Measurements from ENCODE around the gene UBE2E3.
"Not testable (repeated sequence)": the region's sequence is repeated elsewhere in the genome, so short reads cannot be mapped to it uniquely, and the experiment has no call there.

Gene UBE2E3

DNA sequence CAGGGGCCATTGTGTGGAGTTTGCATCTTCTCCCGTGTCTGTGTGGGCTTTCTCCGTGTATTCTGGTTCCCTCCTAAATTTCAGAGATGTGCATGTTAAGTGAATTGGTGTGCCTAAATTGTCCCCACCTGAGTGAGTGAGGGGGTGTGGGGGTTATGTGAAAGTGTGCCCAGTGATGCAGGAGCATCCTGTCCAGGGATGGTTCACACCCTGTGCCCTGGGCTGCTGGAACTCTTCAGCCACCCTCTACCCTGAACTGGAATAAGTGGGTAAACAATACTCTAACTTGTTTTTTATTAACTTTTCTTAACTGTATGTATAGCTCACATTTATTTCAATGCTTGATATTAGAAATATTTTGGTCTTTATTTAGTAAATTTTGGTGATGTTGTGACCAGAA lies 56.0 kb downstream of the UBE2E3 start:
- no peak for DNase-seq (ENCODE audit: low read depth)

DNA sequence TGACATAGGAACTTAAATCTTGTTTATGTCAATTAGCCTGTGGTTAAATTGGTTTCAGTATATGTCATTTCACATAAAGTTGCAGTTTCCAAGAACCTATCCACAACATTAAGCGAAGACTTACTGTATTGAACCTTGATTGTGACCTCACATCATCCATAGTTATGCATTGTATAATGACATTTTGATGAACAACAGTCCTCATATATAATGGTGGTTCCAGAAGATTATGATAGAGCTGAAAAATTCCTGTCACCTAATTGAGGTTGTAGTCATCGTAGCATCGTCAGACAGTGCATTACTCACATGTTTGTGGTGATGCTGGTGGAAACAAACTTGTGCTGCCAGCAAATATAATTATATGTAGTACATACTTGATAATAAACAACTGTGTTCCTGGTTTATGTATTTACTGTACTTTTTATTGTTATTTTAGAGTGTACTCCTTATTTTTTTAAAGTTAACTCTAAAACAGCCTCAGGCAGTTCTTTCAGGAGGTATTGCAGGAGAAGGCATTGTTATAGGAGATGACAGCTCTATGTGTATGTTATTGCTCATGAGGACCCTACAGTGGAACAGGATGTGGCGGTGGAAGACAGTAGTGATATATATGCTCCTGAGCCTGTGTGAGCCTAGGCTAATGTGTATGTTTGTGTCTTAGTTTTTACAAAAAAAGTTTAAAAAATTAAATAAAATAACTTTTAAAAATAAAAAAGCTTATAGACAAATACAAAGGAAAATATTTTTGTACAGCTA lies 56.6 kb downstream of the UBE2E3 start:
- DNase-seq (ENCODE audit: low read depth) = no peak

DNA sequence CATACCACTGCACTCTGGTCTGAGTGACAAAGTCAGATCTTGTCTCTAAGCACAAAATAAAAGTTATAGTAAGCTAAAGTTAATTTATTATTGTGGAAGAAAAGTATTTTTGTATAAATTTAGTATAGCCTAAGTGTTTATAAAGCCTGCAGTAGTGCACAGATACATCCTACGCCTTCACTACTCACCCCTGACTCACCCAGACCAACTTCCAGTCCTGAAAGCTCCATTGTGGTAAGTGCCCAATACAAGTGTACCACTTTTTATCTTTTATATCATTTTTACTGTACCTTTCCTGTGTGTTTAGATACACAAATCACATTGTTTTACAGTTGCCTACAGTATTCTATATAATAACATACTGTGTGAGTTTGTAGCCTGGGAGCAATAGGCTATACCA lies 57.5 kb downstream of the UBE2E3 start:
- no peak for DNase-seq (ENCODE audit: low read depth)

DNA sequence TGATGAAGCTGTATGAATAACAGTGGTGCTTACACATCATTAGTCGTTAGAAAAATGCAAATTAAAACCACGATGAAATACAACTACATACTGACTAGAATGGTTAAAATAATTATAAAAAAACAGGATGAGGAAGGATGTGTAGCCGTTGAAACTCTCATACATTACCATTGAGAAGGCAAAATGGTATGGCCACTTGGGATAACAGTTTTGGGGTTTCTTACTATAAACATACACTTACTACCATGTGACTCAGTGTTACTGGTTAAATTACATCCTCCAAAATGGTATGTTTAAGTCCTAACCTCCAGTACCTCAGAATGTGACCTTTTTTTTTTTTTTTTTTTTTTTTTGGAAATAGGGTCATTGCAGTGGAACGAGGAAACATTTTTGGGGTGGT lies 58.4 kb downstream of the UBE2E3 start:
- no peak for DNase-seq (ENCODE audit: low read depth)

DNA sequence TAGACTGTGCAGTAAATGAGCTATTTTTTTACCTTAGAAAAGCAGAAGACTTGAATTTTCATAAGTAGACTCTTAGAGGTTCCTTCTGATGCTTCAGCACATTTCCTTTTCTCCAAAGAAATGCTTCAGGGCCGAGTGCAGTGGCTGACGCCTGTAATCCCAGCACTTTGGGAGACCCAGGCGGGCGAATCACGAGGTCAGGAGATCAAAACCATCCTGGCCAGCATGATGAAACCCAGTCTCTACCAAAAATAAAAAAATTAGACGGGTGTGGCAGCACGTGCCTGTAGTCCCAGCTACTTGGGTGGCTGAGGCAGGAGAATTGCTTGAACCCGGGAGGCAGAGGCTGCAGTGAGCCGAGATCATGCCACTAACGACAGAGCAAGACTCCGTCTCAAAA lies 60.4 kb downstream of the UBE2E3 start:
- not testable (repeated sequence) for DNase-seq (ENCODE audit: low read depth)

DNA sequence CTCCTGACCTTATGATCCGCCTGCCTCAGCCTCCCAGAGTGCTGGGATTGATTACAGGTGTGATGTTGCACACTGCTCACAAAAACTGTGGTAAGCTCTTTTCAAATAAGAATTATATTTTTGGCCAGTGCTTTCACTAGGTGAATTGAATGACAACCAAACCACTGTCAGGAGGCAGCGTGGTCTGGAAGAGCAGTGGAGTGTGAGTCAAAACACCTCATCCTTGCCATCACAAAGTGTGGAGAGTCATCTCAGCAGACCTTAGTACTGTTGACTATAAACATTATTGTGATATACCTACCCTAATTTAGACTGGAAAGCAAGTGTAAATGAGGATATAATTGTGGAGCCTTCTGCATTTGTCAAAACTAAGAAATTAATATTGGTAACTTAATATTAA lies 61.3 kb downstream of the UBE2E3 start:
- no peak for DNase-seq (ENCODE audit: low read depth)

DNA sequence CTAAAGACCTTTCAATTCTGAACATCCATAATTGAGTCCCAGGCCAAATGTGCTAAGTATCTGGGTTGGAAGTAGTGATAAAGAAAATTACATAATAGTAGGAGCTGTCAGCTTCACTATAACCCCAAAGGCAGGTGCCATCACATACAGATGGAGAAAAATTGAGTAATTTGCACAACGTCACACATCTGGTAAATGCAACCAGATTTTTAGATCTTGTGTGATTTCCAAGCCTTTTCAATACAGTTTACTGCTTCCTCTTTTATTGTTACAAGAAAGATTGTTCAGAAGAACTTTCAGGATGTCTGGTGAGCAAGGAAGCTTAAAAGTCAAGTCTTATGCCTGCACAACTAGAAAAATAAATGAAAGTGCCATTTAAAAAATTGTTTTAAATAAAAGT lies 62.3 kb downstream of the UBE2E3 start:
- no peak for DNase-seq (ENCODE audit: low read depth)

DNA sequence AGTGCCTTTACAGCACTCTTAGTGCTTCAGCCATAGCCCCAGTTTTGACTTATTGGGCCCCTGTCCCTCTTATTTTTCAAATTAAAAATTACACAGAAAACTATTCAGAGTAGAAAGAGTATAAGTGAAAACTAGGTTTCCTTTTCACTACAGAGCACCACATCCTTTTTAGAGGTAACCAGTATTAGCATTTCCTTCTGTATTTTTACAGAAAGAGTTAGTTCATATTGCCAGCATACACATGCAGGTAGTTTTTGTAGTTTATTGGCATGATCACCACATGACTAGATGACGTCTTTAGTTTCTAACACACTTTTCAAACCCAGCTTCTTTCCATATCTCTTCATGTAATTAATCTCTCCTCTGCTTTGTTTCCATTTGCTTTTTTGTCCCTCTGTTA lies 66.4 kb downstream of the UBE2E3 start:
- DNase-seq (ENCODE audit: low read depth) = no peak

DNA sequence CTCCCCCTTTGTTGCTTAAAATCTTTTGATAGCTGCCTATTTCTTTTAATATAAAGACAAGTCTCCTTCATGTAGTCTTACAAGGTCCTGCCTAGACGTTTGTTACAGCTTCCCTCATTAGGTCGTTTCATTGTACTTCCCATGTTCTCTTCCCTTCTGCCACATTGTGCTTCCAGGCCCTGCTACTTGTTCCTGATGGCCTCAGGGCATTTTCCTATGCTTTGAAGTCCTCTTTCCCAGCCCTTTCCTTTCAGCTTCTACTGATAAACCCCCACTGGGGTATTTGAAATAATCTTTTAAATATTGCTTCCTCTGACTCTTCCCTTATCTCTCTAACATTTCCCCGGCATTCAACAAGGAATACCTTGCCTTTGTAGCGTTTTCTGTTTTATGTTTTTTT lies 67.4 kb downstream of the UBE2E3 start:
- no peak for DNase-seq (ENCODE audit: low read depth)

DNA sequence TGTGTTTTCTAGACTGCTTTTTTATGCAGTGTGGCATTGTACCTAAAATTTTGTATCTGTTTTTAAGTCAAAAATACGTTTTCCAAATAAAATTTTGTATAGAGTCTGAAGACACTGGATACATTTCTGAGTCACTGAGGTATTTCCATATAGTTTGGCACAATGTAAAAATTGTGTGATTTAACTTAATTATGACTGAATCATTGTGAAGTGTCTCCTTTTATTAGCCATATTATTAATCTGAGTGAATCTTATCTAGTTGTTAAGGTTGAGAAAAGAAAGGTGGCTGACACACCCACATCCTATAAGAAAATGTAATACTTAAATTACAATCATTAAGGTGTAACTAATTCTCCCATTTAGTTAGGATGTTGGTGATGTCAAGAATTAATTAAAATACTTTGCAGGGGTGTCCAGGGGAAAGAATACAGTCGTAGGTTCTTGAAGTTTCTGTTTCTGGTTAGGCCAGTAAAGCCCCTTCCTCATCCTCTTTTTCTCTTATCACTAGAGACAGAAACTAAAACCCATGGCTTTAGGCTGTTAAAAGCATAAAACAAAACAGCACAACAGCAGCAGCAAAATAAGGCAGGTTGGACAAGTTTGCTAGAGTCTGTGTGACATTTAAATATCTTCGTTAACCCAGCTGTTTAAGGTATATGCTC lies 71.6 kb downstream of the UBE2E3 start:
- no peak for DNase-seq (ENCODE audit: low read depth)

DNA sequence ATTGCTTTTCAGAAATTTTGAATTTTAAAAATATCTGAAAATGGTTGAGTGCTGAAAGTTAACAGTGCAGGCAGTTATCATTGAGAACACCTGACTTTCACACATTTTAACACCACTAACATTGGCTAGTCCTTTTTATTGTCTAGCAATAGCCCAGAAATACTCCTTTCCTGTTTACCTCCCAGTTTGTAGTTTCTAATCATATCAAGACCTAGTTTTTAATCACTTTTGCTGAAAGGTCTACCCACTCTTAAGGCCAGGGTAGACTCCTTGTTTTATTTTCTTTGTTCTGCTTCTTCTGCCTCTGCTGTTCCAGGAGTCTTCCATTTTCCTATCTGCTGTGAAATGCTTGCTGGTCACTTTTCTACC lies 72.1 kb downstream of the UBE2E3 start:
- no peak for DNase-seq (ENCODE audit: low read depth)

DNA sequence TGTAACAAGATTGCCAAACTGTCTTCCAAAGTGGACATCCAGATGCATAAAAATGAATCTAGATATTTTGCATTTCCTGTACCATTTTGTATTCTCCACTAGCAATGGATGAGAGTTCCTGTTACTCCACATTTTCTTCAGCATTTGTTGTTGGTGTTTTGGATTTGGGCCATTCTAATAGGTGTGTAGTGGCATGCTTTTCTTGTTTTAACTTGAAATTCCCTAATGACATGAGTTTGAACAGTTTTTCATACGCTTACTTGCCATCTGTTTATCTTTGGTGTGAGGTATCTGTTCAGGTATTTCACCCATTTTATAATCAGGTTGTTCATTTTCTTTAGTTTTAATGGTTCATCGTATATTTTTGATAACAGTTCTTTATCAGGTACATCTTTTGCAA lies 73.9 kb downstream of the UBE2E3 start:
- DNase-seq (ENCODE audit: low read depth) = no peak

DNA sequence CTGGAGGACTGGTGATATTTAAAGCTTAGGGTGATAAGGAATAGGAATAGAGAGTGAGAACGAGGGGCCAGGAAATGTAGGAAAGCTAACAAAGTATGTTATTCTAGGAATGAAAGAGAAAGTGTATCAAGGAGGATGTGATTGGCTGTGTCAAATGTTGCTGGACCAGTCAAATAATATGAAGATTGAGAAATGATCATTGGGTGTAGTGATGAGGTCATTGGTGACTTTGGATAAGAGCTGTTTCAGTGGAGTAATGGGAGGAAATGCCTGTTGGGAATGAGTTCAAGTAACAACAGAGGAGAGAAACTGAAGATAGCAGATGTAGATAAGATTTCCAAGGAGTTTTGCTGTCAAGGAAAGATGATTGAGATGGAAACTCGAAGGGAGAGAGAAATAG lies 74.4 kb downstream of the UBE2E3 start:
- no peak for DNase-seq (ENCODE audit: low read depth)

DNA sequence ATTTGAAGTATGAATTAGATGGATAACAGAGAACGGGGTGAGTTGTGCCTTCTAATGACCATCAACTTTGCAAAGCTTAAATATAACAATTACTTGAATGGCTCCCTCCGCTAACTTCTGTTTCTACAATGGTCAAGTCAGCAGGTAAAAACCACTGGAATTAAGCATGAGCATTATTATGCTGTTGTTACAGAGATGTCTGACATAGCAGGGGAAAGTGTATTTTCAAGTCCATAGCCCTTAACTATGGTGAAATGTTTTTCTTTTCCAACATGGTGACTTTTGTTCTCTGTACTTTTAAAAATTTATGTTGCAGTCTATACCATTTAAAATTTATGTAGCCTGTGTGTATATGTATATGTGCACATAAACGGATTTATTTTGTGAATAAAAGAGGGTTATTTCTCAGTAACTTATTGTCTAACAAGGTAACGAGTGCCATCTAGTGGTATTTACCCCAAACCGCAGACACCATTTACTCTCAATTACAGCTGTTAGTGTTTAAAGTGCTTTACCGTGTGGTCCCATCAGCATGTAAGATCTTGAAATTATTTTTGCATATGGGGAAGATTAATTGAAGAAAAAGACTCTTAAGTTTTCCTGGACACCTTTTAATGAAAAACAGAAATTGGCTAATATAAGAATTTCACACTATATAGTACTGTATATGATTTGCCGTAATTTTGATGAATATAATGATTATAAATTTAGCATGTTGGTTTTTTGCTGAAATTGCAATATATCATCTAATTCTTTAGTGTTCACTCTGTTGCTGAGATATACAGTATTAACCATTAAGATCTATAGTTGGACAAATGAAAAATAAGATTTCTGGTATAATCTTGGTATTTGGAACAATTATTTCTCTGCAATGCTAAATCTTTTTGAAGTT lies 78.2 kb downstream of the UBE2E3 start:
- DNase-seq (ENCODE audit: low read depth) = no peak

DNA sequence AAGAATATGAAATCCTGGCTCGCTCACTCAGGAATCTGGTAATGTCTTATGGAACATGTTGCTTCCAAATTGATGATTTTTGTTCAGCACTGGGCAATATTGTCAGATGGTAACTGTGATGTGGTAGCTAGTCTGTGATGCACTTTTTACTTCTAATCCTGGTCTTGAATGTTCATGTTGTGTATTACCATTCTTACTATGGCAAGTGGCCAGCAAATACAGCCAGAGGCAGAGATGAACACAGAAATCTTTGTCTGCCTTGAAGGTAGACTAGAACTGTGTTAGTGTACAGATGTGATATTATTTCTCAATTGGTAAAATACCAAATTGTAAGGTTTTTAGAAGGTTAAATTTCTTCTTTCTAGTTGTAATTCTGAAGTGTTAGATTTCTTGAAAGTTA lies 83.3 kb downstream of the UBE2E3 start:
- no peak for DNase-seq (ENCODE audit: low read depth)

DNA sequence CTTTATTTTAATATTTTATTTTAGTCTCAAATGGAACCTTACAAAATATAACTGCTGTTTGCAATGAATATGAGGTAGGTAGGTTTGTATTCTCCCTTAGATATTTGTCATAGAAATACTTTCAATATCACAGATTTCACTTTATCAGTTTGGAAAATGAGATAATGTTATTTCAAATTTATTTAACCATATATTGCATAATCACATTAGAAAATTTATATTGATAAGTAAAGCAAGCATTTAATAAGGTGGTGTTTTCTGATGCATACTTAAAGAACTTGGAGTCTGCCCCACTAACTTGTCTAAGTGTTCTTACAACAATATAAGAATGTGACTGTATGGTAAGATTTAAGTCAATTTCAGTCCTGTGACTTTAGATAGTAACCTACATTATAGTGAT lies 85.1 kb downstream of the UBE2E3 start:
- DNase-seq (ENCODE audit: low read depth) = no peak

DNA sequence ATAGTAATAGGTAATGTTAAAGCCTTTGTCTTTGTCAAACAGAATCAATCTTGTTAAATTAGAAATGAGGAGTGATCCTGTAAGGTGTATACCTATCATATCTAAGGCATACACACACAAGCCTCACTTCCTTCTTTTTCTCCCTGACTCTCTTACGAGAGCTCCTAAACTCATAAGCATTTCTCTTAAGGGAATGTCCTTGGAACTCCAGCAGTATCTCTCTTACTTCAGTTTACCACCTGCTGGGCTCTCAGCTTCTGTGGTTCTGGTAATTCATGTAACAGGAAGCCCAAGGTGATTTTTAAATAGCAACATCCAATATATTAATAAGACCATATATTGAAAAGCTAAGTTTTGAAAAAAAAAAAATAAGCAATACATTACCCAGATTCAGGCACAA lies 85.9 kb downstream of the UBE2E3 start:
- no peak for DNase-seq (ENCODE audit: low read depth)

DNA sequence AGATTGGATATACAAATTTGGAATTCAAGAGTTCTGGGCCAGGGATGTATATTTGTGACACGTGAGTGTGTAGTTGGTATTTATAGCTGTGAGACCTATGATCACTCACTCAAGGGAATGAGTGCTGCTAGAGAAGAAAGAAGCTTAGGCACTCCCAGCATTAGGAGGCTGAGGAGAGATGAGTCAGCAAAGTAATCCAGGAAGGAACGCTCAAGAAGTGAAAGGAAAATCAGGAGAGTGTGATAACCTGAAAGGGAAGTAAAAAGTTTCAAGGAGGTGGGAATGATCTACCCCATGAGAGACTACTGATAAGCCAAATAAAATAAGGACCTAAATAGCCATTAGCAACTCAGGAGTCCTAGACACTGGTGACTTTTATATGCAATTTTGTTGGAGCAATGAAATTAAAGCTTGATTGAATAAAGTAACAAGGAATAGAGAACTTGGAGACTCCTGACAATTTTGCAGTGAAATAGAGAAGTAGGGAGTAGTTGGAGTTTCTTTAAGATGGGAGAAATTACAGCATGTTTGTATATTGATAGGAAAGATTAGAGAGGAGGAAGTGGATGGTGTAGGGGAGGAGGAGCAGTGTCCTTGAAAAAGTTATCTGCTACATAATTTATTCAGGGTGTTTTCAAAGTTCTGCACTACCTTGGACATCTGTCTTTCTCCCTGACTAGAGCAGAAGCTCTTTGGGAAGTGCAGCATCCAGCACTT lies 89.9 kb downstream of the UBE2E3 start:
- DNase-seq (ENCODE audit: low read depth) = no peak

DNA sequence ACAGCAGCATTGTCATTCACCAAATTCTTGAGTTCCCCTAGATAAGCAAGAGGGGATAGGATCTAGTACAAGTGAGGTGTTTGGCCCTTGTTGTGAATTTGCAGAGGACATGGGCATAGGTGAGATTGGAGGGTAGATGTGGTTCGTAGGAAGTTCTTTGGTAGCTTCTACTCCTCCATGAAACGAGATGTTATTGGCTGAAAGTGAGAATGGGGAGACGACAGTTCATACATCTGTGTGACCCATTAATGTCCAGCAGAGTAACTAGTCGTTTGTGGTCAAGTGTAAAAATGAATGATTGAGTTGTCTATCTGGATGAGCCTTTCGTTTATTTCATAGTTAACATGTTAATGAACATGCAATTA lies 90.4 kb downstream of the UBE2E3 start:
- DNase-seq (ENCODE audit: low read depth) = no peak

DNA sequence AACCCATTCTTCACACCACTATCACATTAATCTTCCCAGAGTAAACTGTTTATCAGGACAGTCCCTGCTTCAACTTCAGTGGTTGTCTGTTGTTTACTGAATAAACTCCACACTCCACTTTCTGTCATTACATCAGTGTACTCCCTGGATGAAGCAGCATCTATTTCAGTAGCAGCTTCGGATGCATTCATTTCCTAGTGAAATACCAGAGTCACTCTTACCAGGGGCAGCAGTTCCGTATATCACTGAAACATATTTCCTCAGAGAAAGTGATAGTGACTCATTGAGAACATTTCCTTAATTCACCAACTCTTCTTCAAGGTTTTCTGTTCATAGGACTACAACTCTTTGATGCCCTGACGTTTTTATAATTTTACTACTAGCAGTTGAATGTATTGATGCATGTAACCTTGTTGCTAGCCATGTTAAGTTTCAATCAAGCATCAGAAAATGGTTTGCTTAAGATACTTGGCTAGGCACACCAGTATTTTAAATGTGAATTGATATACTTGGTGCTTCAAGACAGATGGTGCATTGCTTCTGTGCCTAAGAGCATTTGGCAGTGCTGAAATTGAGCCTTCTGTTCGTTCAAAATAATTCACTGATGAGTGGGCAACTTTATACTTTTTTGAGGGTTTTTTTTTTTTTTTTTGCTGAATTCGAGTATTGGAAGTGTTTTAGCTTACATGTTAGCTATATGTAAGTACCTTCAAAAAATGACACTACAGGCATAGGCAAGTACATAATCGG lies 92.3 kb downstream of the UBE2E3 start:
- no peak for DNase-seq (ENCODE audit: low read depth)

DNA sequence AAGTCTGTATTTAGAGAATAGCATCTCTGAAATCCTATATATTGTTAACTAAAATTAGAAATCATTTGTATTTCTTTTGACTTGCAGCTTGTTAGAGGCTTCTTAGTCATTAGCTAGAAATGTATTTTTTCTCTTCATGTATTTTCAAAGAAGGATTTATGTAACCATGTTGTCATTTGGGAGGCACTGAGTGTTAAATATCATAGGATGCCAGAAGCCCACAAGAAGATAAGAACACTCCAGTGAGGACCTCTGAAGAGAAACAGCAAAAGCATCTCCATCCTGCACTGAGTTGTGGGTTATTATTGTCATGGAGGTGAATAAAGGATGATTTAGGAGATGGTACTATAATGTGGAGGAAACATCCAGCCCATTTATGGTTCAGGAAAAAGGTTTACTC lies 93.5 kb downstream of the UBE2E3 start:
- DNase-seq (ENCODE audit: low read depth) = no peak

DNA sequence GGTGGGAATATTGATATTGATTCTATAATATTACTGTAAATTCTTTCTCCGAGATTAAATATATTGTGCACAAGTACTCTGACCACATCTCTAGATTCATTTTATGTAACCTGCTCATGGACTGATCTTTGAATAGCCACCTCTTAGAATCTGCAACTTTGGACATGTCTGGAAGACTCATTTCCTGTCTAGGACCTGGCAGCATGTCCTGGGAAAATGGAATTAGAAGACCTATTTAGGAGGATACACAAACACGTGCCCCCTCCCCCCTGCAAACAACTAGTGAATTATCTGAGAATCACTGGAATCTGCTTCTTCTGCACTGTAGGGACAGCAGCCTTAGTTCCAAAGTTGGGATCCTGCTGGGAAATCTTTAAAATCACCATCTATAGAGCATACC lies 94.1 kb downstream of the UBE2E3 start:
- DNase-seq (ENCODE audit: low read depth) = no peak
